GM21367 (cell line): ENCODE results near the gene JAML.
"Not testable (repeated sequence)": the region's sequence is repeated elsewhere in the genome, so short reads cannot be mapped to it uniquely, and the experiment has no call there.

Experiments
- ATAC-seq: cut with Tn5 transposase; IDR thresholded peaks from one replicate; pipeline ENCODE4 v1.9.1; 2021; ENCODE audit not compliant: unreplicated experiment

JAML gene

DNA sequence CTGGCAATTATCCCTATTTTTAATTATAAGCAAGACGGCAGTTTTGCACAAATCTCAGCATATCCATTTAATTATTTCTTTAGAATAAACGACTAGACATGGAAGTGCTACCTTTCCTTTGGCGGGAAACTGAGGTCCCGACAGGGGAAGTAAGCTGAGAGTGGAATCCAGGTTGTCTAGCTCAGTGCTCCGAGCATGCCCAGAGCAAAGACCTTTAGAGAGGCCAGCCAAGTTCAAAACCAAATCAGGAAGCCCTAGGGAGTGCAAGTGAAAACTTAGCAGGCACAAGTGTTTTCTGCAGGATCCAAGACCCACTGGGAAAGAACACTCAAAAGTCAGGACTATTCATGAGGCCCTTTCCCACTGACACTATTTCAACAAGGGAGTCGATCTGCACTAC, 25.7 kb downstream of the JAML start:
- no peak for ATAC-seq

DNA sequence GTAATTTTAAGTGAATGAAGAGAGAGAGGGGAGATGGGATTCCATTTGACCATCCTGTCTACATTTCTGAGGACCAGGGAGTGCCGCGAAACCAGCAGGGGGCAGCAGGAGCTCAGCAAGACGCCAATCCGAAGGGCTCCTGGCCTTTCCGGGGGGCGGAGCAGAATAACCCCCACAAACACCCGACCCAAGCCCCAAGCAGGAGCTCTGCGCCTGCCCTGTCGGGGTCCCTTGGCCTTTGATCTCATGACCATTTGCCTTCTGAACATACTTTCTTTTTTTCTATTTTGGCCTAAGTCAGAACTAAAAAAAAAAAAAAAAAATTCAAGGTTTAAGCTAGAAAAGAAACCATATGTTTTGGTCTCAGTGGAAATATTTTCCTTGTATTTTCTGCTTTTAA, 26.4 kb downstream of the JAML start:
- no peak for ATAC-seq

DNA sequence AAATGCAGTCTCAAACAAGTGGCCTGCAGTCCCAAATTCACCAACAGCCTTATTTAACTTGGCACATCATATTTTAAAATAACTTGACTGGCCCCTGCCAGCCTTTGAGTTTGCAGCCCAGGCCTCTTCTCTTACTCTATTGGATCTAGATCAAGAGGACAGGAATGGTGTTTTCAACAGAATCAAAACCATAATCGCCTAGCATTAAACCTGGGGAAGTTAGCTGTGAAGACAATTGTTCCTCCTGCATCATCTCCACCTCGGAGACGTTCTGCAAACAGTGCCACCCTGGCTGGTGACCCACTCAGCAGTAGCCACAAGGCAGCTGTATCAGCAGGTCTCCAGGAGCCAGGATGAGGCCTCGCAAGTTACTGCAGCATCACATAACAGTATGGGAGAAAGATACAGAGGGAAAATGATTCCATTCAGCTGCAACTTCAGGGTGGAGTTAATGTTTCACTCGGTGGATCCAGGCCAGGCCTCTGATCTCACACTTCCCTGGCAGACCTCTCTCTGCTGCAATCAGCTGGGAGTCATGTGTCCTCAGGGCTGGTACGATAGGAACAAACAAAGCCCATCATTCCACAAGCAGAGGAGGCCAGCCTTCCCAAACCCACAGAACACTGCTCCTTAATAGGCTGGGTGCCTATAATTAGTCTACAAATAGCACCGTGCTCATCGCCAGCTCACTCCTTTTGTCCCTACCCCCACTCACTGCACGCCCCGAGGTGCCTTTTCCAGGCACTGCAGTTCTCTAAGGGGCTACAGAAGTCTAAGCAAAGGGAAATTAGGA, 29.8 kb downstream of the JAML start:
- no peak for ATAC-seq

DNA sequence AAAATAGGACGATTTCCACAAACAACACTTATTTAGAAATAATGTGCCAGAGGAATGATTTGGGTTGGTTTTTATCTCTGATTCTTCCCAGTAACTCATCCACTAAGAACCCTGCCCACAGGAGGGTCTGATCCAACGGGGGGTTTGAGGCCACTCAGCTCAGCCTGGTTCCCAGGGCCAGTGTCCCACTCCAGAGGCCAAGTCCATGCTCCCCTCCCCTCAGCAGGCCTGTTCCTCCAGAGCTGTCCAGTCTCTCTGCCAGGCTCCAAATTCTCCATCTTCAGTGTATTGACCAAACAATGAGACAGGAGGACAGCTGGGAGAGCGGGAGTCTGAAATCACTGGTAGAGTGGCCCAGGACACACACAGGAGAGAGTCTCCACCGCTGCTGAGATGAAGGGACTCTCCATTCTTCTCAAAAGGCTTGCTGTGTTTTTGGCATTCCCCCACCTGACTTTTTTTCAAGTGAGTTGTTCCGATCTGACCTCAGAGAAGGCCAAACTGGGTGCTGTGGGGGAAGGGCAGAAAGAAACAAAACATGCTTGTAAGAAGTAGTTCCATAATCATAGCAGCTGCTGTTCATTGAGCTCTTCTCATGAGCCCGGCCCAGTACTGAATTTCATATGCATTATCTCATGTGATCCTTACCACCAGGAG, 30.8 kb downstream of the JAML start:
- no peak for ATAC-seq

DNA sequence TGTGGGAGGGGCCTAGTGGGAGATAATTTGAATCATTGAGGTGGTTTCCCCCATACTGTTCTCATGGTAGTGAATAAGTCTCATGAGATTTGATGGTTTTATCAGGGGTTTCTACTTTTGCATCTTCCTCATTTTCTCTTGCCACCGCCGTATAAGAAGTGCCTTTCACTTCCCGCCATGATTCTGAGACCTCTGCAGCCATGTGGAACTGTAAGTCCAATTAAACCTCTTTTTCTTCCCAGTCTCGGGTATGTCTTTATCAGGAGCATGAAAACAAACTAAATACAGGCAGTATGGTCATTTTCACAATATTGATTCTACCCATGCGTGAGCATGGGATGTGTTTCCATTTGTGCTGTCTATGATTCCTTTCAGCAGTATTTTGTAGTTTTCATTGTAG, 32.0 kb downstream of the JAML start:
- not testable (repeated sequence) for ATAC-seq

DNA sequence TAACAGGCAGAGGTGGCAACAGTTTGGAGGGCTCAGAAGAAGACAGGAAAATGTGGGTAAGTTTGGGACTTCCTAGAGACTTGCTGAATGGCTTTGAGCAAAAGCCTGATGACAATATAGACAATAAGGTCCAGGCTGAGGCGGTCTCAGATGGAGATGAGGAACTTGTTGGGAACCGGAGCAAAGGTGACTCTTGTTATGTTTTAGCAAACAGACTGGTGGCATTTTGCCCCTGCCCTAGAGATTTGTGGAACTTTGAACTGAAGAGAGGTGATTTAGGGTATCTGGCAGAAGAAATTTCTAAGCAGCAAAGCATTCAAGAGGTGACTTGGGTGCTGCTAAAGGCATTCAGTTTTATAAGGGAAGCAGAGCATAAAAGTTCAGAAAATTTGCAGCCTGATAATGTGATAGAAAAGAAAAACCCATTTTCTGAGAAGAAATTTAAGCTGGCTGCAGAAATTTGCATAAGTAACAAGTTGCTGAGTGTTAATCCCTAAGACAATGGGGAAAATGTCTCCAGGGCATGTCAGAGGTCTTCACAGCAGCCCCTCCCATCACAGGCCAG, 33.8 kb downstream of the JAML start:
- not testable (repeated sequence) for ATAC-seq

DNA sequence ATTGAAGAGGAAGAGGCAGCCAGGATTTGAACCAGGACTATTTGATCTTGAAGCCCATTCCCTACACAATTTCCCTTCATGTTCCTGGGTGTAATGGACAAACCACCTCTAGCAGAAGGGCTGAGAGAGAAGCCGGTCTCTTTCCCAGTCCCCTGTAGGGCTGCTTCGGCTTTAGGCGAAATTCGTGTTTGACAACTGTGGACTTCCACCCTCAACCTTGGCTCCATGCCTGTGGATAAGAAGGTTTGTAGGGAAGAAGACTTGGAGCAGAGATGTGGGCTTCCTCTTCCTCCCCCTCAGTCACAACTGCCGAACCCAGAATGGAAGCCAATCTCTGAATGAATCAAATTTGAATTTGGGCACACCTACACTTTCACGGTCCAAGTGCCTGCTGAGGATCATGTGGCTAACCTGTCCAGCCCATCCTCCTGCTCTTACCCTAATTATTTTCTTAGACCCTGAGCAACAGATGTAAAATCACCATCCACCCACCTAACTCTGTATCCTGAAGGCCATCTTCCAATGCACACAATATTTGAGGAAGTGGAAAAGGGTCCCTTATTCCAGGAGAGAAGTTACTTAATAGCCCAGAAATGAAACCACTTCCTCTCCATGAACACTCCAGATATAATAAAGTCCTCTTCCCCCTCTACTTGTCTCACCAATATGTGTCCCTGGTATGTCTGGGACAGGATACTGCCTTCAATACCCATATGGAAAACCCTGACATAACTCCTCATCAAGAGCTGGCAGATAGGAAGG, 38.3 kb downstream of the JAML start:
- no peak for ATAC-seq

DNA sequence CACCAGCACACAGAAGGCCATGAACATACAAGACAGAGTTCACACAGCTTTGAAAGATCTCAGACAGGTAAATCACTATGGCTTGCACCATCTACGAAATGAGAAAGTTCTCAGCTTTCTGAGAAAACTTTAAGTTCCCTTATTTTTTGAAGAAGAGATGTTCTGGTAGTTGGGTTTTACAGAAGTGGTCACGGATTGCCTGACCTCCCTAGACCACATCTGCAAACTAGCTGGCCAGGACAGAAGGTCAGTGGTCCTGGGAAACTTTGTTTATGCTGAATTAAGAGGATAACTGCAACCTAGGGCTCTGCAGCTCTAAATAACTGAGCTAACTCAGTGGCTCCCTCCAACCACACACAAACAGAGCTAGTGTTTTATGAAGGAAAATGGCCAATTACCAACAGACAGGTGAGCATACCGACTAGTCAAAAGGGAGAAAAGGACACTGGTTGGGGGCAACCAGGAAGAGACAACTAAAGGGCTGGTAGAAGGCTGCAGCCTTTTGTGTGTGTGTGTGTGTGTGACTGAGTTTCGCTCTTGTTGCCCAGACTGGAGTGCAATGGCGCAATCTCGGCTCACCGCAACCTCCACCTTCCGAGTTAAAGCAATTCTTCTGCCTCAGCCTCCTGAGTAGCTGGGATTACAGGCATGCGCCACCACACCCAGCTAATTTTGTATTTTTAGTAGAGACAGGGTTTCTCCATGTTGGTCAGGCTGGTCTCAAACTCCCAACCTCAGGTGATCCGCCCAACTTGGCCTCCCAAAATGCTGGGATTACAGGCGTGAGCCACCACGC, 39.8 kb downstream of the JAML start:
- no peak for ATAC-seq

DNA sequence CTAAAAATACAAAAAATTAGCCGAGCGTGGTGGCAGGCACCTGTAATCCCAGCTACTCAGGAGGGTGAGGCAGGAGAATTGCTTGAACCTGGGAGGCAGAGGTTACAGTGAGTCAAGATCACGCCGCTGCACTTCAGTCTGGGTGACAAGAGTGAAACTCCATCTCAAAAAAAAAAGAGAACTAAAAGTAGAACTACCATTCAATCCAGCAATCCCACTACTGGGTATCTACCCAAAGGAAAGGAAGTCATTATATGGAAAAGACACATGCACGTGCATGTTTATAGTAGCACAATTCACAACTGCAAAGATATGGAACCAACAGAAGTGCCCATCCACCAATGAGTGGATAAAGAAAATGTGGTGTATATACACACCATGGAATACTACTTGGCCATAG, 41.1 kb downstream of the JAML start:
- not testable (repeated sequence) for ATAC-seq

DNA sequence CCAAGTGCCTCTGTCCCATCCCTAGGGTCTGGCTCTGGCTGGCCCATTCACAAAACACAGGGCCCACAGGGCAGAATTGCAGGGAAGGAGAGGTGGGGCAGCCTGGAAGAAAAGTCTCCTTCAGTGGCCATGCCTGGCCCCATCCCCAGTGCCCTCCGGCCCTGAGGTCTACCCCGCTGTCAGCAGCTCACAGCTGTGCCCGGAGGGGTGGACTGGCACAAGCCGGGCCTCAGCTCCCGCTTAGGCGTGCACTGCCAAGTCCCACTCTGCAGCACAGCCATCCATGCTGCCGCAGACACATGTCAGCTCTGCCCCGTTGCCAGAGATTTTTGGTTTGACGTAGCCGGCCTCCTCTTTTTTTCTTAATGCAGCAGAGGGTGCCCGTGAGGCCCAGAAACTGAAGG, 44.5 kb downstream of the JAML start:
- no peak for ATAC-seq

DNA sequence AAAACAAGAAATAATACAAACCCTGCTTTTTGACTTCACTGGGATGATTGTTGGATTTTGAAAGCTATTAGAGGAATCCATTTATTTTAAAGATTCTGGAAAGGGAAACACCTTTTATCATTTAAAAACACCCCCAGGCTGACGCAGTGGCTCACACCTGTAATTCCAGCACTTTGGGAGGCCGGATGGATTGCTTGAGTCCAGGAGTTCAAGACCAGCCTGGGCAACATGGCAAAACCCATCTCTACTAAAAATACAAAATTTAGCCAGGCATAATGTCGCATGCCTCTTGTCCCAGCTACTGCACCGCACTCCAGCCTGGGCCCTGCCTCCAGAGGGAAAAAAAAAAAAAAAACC, 48.1 kb downstream of the JAML start:
- no peak for ATAC-seq

DNA sequence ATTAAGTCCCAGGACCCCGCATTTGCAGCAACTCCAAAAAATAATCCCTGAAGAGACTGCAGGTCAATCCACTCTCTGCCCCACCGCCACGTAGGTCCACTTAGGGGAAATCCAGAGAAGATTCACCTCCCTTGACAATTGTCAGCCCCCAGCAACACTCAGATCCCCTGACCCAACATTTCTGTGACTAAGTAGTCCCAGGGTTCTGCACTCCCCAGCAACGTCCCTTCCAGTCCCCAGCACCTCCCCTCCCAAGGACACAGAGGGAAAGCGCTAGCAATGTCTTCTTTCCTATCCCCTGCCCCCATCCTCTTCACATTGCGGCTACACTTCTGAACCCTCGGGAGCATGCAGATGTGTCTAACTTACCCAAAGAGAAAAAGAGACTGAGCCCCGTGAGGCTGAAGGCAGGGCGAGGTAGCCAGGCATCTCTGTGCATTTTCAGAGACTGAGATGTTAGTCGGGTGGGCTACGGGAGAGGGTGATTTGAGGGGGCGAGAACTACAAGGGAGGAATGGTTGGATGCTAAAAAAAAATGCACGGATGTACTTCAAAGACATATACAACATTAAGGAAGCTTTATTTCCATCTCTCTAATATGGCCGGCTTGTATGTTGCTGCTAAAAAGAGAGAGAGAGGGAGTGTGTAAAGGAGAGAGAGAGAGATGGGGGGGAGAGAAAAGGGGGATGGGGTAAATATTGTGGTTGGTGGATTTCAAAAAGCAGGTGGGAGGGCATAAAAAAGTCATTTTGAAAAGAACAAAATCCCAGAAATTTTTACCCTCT, 48.6 kb downstream of the JAML start, which contains the start of gene SCN2B:
Gene SCN2B (minus strand): TSS at position 647 of the 785 bp plus-strand sequence. CDS start 208 bp downstream, at position 439.
- no peak for ATAC-seq

DNA sequence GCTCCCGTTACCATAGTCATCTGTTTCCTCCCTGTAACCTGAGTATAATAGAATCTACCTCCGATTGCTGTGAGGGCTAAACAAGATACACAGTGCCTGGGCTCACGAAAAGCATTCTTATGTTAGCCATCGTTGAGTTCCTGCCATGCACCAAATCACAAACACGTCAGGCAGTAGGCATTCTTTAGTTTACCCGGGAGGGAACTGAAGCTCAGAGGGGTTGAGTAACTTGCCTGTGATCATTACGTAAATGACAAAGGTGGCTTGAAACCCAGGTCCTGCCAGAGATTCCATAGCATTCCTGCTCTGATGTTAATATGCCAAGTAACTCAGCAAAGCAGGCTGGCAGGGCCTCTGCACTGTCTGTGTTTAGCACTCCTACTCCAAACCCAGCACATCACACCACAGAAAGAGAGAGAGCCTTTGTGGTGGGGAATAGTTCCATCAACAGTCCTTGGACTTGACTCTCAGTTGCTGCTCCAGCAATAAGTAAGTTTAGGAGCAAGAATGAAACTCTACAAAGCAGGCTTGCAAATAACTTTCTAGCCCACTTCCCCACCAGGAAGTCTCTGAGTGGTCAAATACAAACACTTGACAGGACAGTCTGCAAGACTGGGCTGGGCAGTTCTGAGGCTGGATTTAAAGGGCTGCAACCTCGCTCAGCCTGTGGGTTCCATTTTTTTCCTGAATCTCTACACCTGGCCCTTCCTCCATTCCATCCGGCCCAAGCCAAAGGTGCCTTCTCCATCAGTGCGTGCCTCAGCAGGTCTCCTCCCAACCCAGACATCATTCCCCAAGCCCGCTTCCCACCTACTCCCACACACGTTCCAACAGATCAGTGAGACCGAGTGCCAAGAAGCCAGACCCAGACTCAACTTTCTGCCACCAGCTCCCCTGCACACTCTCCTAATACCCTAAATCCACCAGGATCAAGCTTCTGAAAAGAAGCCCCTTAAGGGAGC, 49.5 kb downstream of the JAML start:
- ATAC-seq, result no peak

DNA sequence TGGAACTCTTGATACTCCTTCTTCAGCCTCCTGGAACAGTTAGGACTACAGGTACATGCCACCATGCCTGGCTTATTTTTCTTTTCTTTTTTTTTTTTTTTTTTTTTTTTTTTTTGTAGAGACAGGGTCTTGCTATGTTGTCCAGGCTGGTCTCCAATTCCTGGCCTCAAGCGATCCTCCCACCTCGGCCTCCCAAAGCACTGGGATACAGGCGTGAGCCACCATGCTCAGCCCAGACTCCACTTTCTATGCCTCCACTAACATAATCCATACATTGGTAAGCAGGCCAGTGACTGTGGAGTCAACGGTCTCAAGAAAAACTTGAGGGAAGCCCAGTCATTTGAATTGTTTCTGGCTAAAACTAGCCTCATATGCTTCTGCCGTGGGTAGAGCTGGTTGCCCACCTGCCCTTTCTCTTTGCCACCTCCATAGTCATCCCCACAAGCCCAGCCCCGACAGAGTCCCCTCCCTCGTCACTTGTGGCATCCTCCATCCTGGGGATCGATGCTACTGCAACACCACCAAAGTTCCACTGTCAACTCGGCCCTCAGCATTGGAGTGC, 50.7 kb downstream of the JAML start:
- no peak for ATAC-seq

DNA sequence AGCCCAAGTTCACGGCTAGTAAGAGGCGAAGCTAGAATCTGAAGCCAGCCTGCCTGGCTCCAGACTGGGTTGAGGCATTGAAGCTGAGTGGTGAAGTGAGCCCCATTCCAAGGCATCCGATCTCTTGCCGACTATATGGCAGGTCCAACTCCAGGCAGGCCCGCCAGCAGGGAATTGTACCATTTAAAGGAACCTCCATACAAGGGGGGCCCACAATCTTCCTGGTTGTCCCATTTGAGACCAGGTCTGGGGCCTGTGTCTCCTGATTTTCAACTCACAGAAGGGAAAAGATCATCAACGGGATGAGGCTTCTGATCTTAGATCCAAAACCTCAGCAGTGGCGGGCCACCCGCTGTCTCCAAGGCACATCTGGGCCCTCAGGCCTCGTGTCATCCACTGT, 52.5 kb downstream of the JAML start:
- ATAC-seq, result no peak

DNA sequence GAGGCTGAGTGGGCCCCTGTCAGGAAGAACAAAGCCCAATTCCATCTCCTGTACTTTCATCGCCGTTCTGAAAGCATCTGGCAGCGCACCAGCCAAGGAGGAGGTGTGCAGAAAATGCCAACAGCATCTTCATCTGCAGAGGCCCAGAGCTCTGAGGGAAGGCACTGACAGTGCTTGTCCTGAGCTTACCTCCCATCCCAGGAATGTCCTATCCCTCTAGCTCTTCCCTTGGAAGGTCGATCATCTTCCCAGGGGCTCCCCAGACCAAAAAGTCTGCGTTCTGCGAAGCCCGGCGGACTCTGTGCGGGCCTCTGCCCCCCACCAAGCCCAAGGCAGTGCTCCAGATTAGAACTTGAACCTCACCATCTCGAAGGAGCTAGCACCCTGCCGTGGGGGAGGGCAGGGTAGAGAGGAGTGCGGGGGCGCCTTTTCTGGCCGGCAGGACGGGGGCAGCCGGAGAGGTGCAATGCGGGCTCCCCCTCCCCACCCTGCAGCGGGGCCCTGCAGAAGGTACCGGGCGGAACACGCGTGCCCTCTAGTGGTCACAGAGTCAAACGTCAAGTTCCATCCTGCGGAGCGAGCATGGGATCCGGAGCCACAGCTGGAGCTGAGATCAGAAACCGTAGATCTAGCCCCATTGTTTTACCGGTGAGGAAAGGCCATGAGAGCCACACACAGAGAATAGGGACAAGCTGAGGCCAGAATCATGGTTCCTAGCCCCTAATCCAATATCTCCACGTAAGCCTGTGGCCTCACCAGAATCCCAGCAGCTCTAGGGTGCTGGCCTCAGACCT, 53.3 kb downstream of the JAML start:
- no peak for ATAC-seq

DNA sequence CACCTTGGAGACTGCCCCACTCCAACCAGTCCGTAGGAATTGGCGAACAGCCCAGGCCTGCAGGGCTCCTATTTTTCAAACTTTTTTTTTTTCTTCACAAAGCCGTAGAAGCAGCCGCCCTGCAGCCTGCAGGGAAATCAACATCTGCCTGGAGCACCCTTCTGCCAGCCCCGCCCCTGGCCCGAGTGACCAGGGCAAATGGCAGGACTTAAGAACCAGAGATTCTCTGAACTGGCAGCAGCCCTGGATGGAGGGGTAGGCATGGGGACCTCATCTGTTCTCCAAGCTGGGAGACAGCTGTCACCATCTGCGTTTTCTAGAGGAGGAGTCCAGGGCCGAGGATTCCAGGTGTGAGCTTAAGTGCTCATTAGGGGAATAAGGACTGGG, 53.9 kb downstream of the JAML start:
- no peak for ATAC-seq

DNA sequence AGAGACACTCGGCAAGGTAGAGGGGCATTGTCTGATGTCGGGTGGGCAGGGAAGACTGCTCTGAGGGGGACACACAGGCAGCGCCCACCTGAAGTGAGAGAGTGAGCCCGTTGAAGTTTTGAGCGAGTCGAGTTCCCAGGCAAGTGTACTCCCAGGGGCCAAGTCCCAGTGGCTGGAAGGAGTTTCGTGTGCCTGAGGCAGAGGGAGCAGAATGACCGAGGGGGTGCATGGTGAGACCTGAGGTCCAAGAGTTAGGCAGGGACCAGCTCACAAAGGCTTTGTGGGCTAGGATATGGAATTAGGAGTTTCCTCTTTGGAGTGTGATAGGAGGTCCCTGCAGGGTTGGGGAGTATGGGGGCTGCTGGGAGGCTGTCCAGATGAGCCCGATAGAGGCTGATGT, 54.6 kb downstream of the JAML start:
- no peak for ATAC-seq
